Transverse colon (tissue), 4 donors: ENCODE data around the gene MS4A12. TPM values are rescaled to one million over a fixed set of nuclear protein-coding genes. Genes with fewer than 3 reads are reported as not detected.

Source experiments
- DNase-seq: peaks from one replicate; pipeline ENCODE4 v3.0.0-alpha.2; 2019
- H3K27ac ChIP-seq, 4 donors: fragments of 200-600 bp; sonication (generic); 2 replicates each; pipeline ENCODE4 v1.5.1; 2016 to 2018; ENCODE audit warnings: inconsistent platforms in 4 of 4
- H3K27me3 ChIP-seq: fragments of 200-600 bp; sonication (generic); 2 replicates; pipeline ENCODE4 v1.5.1; 2017; ENCODE audit warnings: inconsistent platforms
- H3K36me3 ChIP-seq, 4 donors: fragments of 200-600 bp; sonication (generic); 2 replicates each; pipeline ENCODE4 v1.5.1; 2017 to 2019; ENCODE audit warnings: inconsistent platforms in 4 of 4
- H3K4me1 ChIP-seq, 4 donors: fragments of 200-600 bp; sonication (generic); 2 replicates each; pipeline ENCODE4 v1.5.1; 2017 to 2020; ENCODE audit warnings: inconsistent platforms in 4 of 4
- H3K4me3 ChIP-seq, 4 donors: fragments of 200-600 bp; sonication (generic); 1 replicate in 1 of 4; 2 replicates in 3 of 4; pipeline versions ENCODE4 v1.5.1 to v1.6.1; 2017 to 2019; ENCODE audit warnings: inconsistent platforms in 4 of 4
- H3K9me3 ChIP-seq, 2 donors: fragments of 200-600 bp; sonication (generic); 2 replicates each; pipeline ENCODE4 v1.5.1; 2017 to 2019; ENCODE audit warnings: inconsistent platforms in 2 of 2
- CTCF ChIP-seq, 5 experiments: fragments of 200-600 bp in 3 of 5; fragments of 450-650 bp in 2 of 5; sonication (generic) in 3 of 5; IDR thresholded peaks; 1 replicate in 2 of 5; 2 replicates in 3 of 5; pipeline ENCODE4 v1.5.1; 2016 to 2017; ENCODE audit warnings: antibody characterized with exemption in 5 of 5, inconsistent platforms in 3 of 5, mild to moderate bottlenecking in 2 of 5, moderate library complexity in 1 of 5
- EP300 ChIP-seq: sonication (generic); formaldehyde crosslinking; IDR thresholded peaks from one replicate; pipeline ENCODE4 v1.6.1; 2017; ENCODE audit warnings: antibody characterized with exemption, low read depth
- POLR2A ChIP-seq: fragments of 450-650 bp; IDR thresholded peaks from one replicate; pipeline ENCODE4 v1.6.1; 2016; ENCODE audit warnings: antibody characterized with exemption, mild to moderate bottlenecking, moderate library complexity
- POLR2AphosphoS5 ChIP-seq, 3 donors: sonication (generic); formaldehyde crosslinking; IDR thresholded peaks; one replicate each; pipeline ENCODE4 v1.6.1; 2016; ENCODE audit warnings: antibody characterized with exemption in 3 of 3
- WGBS, 2 donors: methylation state at CpG; one replicate each; pipeline ENCODE4 v1.1.5; 2018; ENCODE audit warnings: low coverage in 1 of 2; 5-methylcytosine and 5-hydroxymethylcytosine counted together
- in situ Hi-C, 4 donors: fragments of 200-750 bp; cut with MboI; loops; one replicate each; pipeline versions ENCODE4 v1.15.0 to v1.15.1; 2017; ENCODE audit warnings: low sequenced_read_pairs in 3 of 4, low pct_ligation_motif_present in 1 of 4, low pct_unique_long_range_greater_than_20kb in 1 of 4
- intact Hi-C: fragments of 100-400 bp; cut with DNase I; formaldehyde crosslinking; loops from one replicate; pipeline ENCODE4 v1.15.1; 2023; ENCODE audit warnings: low total_unique reads
- total RNA-seq, 4 donors: library from RNA; depleted of rRNA; stranded (reverse); fragments of >200 nt; gene quantifications; one replicate each; pipeline ENCODE4 v1.1.0, GENCODE V29; 2016

Gene MS4A12
- total RNA-seq, 4 donors from 2014 or later = 3.8 to 628 (median 426) TPM

DNA sequence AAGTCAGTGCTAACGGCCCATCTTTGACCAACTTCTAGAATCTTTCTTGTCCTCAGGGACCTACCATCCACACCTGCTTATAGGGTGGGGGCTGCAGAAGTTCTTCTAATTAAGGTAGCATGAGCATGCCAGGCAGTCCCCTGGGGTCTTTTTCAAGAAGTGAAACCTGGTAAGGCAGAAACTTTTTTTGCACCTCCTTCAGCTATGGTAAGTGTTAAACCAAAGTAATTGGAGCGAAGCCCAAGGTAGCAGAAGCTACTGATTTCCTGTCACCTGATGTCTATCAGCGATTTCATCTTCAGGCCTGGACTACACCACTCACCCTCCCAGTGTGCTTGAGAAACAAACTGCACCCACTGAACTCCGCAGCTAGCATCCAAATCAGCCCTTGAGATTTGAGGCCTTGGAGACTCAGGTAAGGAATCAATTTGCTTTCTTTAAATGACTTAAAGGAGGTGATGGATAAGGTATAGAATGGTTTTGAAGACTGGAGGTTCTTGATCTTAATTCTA lies 37.0 kb upstream of the MS4A12 start, which contains the start of gene MS4A1:
MS4A1 (plus strand) TSS at position 317 of the 512 bp plus-strand sequence. CDS start 6,528 bp downstream, outside the sequence.
- H3K36me3 ChIP-seq = no peaks in the 10 kb centered on the region
- no peak within 1 kb of the TSS for H3K4me3 ChIP-seq
- 63% methylated on average over 4 of the region's 4 CpGs; no CpG with 5 or more reads in 1 of the 2 donors for WGBS, 2 donors
- no peaks in the 10 kb centered on the region for H3K9me3 ChIP-seq
- peak; percentile 8 for DNase-seq
- no peak within 1 kb of the TSS for H3K27ac ChIP-seq
- intact Hi-C loops = no loop called here
- peak; percentile 29 for TF ChIP-seq POLR2A
- no peak for TF ChIP-seq EP300
- no peak for TF ChIP-seq POLR2AphosphoS5 (IDR thresholded peaks at IDR 0.05)
- H3K4me1 ChIP-seq = no peaks in the 10 kb centered on the region
- no peaks in the 10 kb centered on the region for H3K27me3 ChIP-seq
- in situ Hi-C loops = no loop called here

DNA sequence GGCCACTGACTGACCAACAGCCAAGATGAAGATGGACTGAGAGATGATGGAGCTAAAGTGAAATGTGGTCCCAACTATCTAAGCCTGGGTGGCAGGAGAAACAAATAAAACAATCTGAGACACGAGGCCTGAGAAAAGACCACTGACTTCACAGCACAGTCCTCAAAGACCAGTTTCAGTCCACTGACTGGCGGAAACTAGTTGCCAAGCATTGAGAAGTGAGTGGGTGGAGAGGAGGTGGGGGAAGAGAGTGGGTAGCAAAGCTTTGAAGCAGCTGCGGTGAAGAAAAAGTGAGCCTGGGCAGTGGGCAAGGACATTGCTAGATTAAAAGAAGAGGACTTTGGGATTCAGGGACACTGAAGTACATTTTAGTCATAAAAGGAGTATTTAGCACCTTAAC lies 35.0 kb upstream of the MS4A12 start:
- 20 to 65% methylated on average over 1 to 3 of the region's 3 CpGs for WGBS, 2 donors
- Histone ChIP-seq H3K27ac (no peak overlapping the region), H3K4me1 (no peaks in the 10 kb centered on the region), H3K27me3 (no peaks in the 10 kb centered on the region), H3K36me3 (no peaks in the 10 kb centered on the region), H3K4me3 (no peak overlapping the region), H3K9me3 (no peaks in the 10 kb centered on the region)
- DNase-seq = no peak
- intact Hi-C loops (no loop called here), in situ Hi-C loops (no loop called here)
- TF ChIP-seq EP300 (no peak), CTCF (IDR thresholded peaks at IDR 0.05) (no peak), POLR2A (no peak), POLR2AphosphoS5 (IDR thresholded peaks at IDR 0.05) (no peak)

DNA sequence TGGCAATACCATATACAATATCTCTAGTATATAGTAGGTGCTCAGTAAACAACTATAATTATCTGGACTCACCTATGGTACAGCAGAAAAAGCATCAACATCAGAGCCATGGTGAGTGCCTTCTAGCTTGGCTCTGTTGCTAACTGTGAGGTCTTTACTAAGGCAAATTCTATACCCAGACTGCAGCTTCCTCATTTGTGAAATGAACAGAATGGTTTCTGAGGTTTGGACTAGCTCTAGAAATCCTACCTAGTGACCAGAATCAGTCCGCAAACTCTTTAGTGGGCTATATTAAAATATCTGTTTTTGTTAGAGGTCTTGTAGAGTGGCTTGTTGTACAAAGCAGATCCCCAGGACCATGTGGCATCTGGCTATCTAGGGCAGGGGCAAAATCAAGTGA lies 33.2 kb upstream of the MS4A12 start:
- H3K27ac ChIP-seq = no peak overlapping the region
- in situ Hi-C loops = no loop called here
- no peak for TF ChIP-seq EP300
- TF ChIP-seq CTCF (IDR thresholded peaks at IDR 0.05) = no peak
- TF ChIP-seq POLR2A = no peak
- no peak for TF ChIP-seq POLR2AphosphoS5 (IDR thresholded peaks at IDR 0.05)

GRCh38 chr11:60468829-60469228 lies 23.7 kb upstream of the MS4A12 start:
- 70 to 100% methylated on average over 1 to 2 of the region's 2 CpGs for WGBS, 2 donors
- Histone ChIP-seq H3K9me3 (no peaks in the 10 kb centered on the region), H3K27ac (no peak overlapping the region), H3K36me3 (no peaks in the 10 kb centered on the region), H3K27me3 (no peaks in the 10 kb centered on the region), H3K4me3 (no peak overlapping the region), H3K4me1 (no peaks in the 10 kb centered on the region)
- intact Hi-C loops = loop anchor here (5.0 kb wide), 1 partner anchor 1082 kb away; no protein-coding TSS in a partner anchor
- DNase-seq = no peak
- TF ChIP-seq CTCF (IDR thresholded peaks at IDR 0.05) (no peak), POLR2AphosphoS5 (IDR thresholded peaks at IDR 0.05) (no peak), EP300 (no peak), POLR2A (no peak)
- in situ Hi-C loops = no loop called here

More for the DNA sequence above, 33.2 kb upstream of the MS4A12 start:
- Histone ChIP-seq H3K9me3 (no peaks in the 10 kb centered on the region), H3K4me1 (no peaks in the 10 kb centered on the region), H3K36me3 (no peaks in the 10 kb centered on the region), H3K4me3 (no peak overlapping the region), H3K27me3 (no peaks in the 10 kb centered on the region)
- 86% methylated on average over 1 of the region's 1 CpG; no CpG with 5 or more reads in 1 of the 2 donors for WGBS, 2 donors
- DNase-seq = no peak
- intact Hi-C loops = no loop called here

DNA sequence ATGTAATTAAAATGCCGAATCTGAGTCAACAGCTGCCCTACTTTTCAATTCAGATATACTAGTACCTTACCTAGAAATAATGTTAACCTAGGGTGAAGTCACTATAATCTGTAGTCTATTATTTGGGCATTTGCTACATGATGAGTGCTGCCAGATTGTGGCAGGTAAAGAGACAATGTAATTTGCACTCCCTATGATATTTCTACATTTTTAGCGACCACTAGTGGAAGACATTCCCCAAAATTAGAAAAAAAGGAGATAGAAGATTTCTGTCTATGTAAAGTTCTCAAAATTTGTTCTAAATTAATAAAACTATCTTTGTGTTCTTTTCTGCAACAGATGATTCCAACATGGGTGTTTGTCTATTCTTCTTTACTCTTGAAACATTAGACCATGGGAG lies 22.9 kb upstream of the MS4A12 start:
- WGBS, 2 donors = 75% methylated on average over 2 of the region's 2 CpGs
- H3K4me3 ChIP-seq = no peak overlapping the region
- in situ Hi-C loops = no loop called here
- no peaks in the 10 kb centered on the region for H3K4me1 ChIP-seq
- TF ChIP-seq EP300 = no peak
- TF ChIP-seq CTCF (IDR thresholded peaks at IDR 0.05) = no peak
- TF ChIP-seq POLR2AphosphoS5 (IDR thresholded peaks at IDR 0.05) = no peak
- no peak overlapping the region for H3K27ac ChIP-seq
- intact Hi-C loops = loop anchor here (5.0 kb wide), 1 partner anchor 1082 kb away; no protein-coding TSS in a partner anchor
- H3K27me3 ChIP-seq = no peaks in the 10 kb centered on the region
- no peaks in the 10 kb centered on the region for H3K36me3 ChIP-seq
- no peaks in the 10 kb centered on the region for H3K9me3 ChIP-seq
- DNase-seq = no peak
